ENCODE data around the gene OR2G2.

- TF ChIP-seq CTCF (IDR thresholded peaks at IDR 0.05): no peak
- no peak for TF ChIP-seq POLR2A (IDR thresholded peaks at IDR 0.05)
These were observed at the start of gene OR2G2 for GRCh38 chr1:247588060-247588459.

Measured in thyroid gland (tissue), 4 donors.